Testis (tissue), 3 donors: ENCODE data around the gene GRID1. TPM values are rescaled to one million over a fixed set of nuclear protein-coding genes. Genes with fewer than 3 reads are reported as not detected.

Experiments used
- DNase-seq: peaks from one replicate; pipeline ENCODE4 v3.0.0-alpha.2; 2019
- H3K27ac ChIP-seq, 2 donors: fragments of 200-600 bp; sonication (generic); one replicate each; pipeline ENCODE4 v1.5.1; 2019
- H3K27me3 ChIP-seq: fragments of 200-600 bp; sonication (generic); one replicate; pipeline ENCODE4 v1.5.1; 2019
- H3K36me3 ChIP-seq: fragments of 200-600 bp; sonication (generic); one replicate; pipeline ENCODE4 v1.5.1; 2017; ENCODE audit warnings: low read depth; ENCODE audit errors: missing control alignments
- H3K4me1 ChIP-seq: fragments of 200-600 bp; sonication (generic); one replicate; pipeline ENCODE4 v1.5.1; 2019
- H3K4me3 ChIP-seq, 2 donors: fragments of 200-600 bp; sonication (generic); one replicate each; pipeline ENCODE4 v1.5.1; 2017 to 2019
- H3K9me3 ChIP-seq: fragments of 200-600 bp; sonication (generic); one replicate; pipeline ENCODE4 v1.5.1; 2017
- POLR2A ChIP-seq: fragments of 450-650 bp; IDR thresholded peaks from one replicate; pipeline ENCODE4 v1.6.1; 2017; ENCODE audit warnings: antibody characterized with exemption, mild to moderate bottlenecking, moderate library complexity
- WGBS, 2 donors: methylation state at CpG; one replicate each; pipeline ENCODE4 v1.1.5; 2018; 5-methylcytosine and 5-hydroxymethylcytosine counted together
- intact Hi-C: fragments of 100-400 bp; cut with DNase I; formaldehyde crosslinking; loops from one replicate; pipeline ENCODE4 v1.15.1; 2023; ENCODE audit warnings: low total_unique reads
- polyA plus RNA-seq: library from polyadenylated mRNA; stranded (reverse); fragments of 350-450 nt; fragmentation: Illumina TruSeq; extraction: RNeasy Lipid Tissue Mini Kit (QIAGEN cat#74804); gene quantifications from one replicate; pipeline ENCODE4 v1.2.3, GENCODE V29; 2014; ENCODE audit warnings: low read depth, low replicate concordance; ENCODE audit not compliant: insufficient read depth
- total RNA-seq, 2 donors: library from RNA; depleted of rRNA; stranded (reverse); fragments of >200 nt; gene quantifications; one replicate each; pipeline ENCODE4 v1.2.3, GENCODE V29; 2016
- TF ChIP-seq, protein P1 (sequence below), 3 experiments: fragments of 450-650 bp in 2 of 3; fragments of 200-600 bp in 1 of 3; sonication (generic) in 1 of 3; IDR thresholded peaks; one replicate each; pipeline ENCODE4 v1.5.1; 2016 to 2019; ENCODE audit warnings: antibody characterized with exemption in 3 of 3, mild to moderate bottlenecking in 2 of 3, moderate library complexity in 1 of 3

Gene GRID1
- total and polyA plus RNA-seq, 3 donors from 2014 or later = 7.4 to 16.7 (median 8.1) TPM

DNA sequence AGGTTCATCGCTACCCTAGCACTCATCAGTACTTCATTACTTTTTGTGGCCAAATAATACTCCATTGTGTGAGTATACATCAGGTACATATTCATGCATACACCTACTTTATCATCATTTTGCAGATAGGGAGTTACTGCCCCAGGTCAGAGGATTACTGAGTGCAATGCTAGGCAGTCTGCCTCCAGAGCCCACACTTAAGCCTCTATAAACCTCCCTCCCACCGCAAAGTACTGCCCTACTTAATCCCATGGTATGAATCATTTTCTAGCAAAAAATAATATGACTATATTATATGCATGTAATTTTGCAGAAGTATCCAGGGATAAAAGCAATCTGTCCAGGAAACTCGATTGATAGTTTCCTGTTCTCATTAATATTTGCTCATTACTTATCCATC is 194.3 kb downstream of the GRID1 start:
- H3K27me3 ChIP-seq = no peaks in the 10 kb centered on the region
- H3K4me1 ChIP-seq = no peaks in the 10 kb centered on the region
- H3K9me3 ChIP-seq = no peaks in the 10 kb centered on the region
- intact Hi-C loops = no loop called here
- no peak for DNase-seq
- H3K4me3 ChIP-seq = no peak overlapping the region
- no peaks in the 10 kb centered on the region for H3K36me3 ChIP-seq
- H3K27ac ChIP-seq = no peak overlapping the region
- TF ChIP-seq POLR2A = no peak
- TF ChIP-seq, protein P1, sequence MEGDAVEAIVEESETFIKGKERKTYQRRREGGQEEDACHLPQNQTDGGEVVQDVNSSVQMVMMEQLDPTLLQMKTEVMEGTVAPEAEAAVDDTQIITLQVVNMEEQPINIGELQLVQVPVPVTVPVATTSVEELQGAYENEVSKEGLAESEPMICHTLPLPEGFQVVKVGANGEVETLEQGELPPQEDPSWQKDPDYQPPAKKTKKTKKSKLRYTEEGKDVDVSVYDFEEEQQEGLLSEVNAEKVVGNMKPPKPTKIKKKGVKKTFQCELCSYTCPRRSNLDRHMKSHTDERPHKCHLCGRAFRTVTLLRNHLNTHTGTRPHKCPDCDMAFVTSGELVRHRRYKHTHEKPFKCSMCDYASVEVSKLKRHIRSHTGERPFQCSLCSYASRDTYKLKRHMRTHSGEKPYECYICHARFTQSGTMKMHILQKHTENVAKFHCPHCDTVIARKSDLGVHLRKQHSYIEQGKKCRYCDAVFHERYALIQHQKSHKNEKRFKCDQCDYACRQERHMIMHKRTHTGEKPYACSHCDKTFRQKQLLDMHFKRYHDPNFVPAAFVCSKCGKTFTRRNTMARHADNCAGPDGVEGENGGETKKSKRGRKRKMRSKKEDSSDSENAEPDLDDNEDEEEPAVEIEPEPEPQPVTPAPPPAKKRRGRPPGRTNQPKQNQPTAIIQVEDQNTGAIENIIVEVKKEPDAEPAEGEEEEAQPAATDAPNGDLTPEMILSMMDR (IDR thresholded peaks at IDR 0.05) = no peak
- WGBS, 2 donors = 73 to 85% methylated on average over 3 of the region's 3 CpGs

DNA sequence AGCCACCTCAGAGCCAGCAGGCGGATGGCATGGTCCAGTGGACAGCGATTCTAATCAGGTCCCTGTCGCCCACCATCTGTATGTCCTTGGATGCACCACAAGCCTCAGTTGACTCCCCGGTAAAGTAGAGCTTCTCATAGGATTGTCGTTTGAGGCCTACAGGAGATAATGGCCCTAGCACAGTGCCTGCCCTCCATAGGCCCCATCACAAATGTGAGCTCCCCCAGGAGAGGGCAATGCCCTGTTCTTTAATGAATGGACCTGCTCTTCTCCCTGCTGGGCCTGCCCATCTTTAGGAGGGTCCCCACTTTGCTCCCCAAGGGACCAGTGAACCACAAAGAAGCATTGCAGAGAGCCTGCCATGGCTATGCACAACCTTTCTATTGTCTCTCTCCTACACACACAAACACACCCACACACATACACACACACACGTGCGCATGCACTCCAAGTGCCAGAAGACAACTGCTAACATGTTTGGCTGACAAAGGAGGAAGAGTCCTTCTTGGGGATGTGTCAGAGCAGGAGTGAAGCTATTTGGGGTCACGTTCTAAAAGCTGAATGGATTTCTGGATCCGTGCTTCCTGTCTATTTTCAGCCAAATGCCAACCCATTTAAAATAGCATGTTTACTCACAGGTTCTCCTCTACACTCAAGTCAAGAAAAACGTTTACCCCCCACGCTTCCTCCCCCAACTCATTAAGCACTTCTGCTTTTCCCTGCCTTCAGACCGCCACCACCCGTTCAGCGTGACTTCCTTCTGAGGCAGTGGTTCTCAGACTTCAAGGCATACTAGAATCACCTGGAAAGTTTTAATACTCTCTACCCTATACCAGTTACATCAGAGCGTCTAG is 196.1 kb downstream of the GRID1 start:
- Histone ChIP-seq H3K9me3 (no peaks in the 10 kb centered on the region), H3K4me3 (no peak overlapping the region), H3K27ac (no peak overlapping the region), H3K4me1 (no peaks in the 10 kb centered on the region), H3K36me3 (no peaks in the 10 kb centered on the region), H3K27me3 (no peaks in the 10 kb centered on the region)
- no peak for DNase-seq
- TF ChIP-seq POLR2A = no peak
- TF ChIP-seq, protein P1 (IDR thresholded peaks at IDR 0.05) = no peak
- intact Hi-C loops = no loop called here
- 84 to 86% methylated on average over 14 to 15 of the region's 15 CpGs for WGBS, 2 donors

DNA sequence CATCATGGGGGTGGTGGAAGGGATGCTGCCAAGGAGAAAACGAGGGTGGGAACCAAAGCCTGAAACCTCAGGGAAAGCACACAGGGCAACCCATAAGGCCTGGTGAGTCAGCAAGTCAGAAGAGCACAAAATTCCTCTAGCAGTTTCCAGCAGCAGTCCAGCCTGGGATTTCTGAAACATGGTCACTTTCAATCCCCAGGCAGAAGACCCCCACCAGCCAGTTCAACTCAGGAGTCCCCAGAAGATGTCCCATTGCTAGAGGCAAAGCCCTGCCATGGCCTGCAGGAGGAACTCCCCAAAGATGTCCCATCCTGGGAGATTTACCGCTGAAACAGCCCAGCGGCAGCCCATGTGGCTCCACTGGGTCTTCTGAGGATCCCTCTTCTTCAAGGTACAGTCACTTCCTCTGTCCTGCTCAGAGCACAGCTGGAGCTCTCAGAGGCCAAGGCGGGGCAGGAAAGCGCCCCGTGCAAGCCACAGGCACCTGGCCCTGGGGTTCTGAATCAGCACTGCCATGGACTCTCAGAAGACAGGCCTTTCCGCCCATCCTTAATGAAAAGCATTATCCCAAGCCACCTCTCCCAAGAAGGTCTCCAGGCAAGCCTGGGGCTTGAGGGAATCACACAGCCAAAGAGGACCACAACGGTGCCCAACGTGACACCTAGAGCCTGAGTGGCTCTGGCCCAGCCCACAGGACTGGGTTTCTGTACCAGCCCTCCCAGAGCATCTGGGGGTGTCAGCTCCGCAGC is 196.9 kb downstream of the GRID1 start:
- Histone ChIP-seq H3K36me3 (no peaks in the 10 kb centered on the region), H3K9me3 (no peaks in the 10 kb centered on the region), H3K27me3 (no peaks in the 10 kb centered on the region), H3K4me3 (no peak overlapping the region), H3K4me1 (no peaks in the 10 kb centered on the region), H3K27ac (no peak overlapping the region)
- DNase-seq = no peak
- WGBS, 2 donors = 57 to 87% methylated on average over 1 to 10 of the region's 10 CpGs
- intact Hi-C loops = no loop called here
- no peak for TF ChIP-seq POLR2A
- TF ChIP-seq, protein P1 (IDR thresholded peaks at IDR 0.05) = no peak

DNA sequence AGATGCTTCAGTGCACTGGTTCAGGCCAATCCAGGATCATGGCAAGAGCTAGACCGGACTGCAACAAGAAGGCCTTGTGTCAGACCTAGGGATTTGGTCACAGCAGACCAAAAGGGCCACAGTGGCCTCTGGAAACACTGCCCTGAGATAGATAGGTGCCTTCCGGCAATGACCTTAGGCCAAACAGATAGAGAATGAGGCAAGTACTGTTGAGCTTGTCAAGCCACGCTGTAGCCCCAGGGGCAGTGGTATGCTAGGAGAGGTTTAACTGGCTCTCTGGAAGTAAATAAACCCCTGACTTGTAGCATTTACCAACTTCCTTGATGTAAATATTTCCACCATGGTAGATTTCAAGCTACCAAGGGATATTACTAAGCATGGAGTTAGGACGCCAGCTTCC is 197.5 kb downstream of the GRID1 start:
- DNase-seq = no peak
- H3K9me3 ChIP-seq = no peaks in the 10 kb centered on the region
- no peaks in the 10 kb centered on the region for H3K36me3 ChIP-seq
- no peaks in the 10 kb centered on the region for H3K27me3 ChIP-seq
- H3K4me1 ChIP-seq = no peaks in the 10 kb centered on the region
- WGBS, 2 donors = 97 to 100% methylated on average over 4 of the region's 4 CpGs
- no peak for TF ChIP-seq POLR2A
- TF ChIP-seq, protein P1 (IDR thresholded peaks at IDR 0.05) = no peak
- intact Hi-C loops = no loop called here
- H3K27ac ChIP-seq = no peak overlapping the region
- no peak overlapping the region for H3K4me3 ChIP-seq
